ENCODE data around the gene LSMEM2. TPM values are rescaled to one million over a fixed set of nuclear protein-coding genes. Genes with fewer than 3 reads are reported as not detected.

The LSMEM2 gene
- total RNA-seq, 2 donors from 2014 or later, result 0.26 TPM; not detected in 1

DNA sequence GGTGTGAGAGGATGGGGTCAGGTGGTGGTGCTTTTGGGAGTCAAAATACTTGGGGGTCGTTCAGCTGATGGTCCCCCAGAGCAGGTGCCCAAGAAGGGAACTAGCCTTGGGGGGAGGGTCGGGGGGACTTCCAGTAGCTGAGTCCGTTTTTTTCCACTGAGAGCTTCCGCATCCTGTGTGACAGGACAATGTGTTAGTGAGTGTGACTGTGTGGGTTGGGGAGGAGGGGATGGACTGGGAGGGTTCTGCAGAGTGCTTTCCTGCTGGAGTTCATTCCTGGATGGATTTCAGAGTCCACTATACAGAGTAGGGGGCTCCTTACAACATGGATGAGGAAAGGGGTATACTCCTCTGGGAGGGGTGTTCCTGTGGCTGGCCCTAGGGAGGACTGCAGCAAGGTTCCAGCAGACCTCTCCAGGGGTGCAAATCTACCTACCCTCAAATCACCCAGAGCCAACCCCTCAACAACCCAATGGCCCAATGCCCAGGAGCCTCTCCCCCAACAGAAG, 44.3 kb downstream of the LSMEM2 start:
- no peaks in the 10 kb centered on the region for H3K9me3 Mint-ChIP-seq
- no peaks in the 10 kb centered on the region for H3K27me3 Mint-ChIP-seq (ENCODE audit: low read depth)
- H3K27ac Mint-ChIP-seq, result no peak overlapping the region
- H3K4me3 Mint-ChIP-seq, result peak overlapping the region in 1 of 2 donors; percentile 37
- H3K36me3 Mint-ChIP-seq (ENCODE audit: insufficient read depth in 2 of 2), result no peaks in the 10 kb centered on the region
- peaks cover 49% of the 10 kb centered on the region for H3K4me1 Mint-ChIP-seq (ENCODE audit: low read depth)
- ATAC-seq (replicated peaks in 1 of 2) (no peak), DNase-seq (no peak)

DNA sequence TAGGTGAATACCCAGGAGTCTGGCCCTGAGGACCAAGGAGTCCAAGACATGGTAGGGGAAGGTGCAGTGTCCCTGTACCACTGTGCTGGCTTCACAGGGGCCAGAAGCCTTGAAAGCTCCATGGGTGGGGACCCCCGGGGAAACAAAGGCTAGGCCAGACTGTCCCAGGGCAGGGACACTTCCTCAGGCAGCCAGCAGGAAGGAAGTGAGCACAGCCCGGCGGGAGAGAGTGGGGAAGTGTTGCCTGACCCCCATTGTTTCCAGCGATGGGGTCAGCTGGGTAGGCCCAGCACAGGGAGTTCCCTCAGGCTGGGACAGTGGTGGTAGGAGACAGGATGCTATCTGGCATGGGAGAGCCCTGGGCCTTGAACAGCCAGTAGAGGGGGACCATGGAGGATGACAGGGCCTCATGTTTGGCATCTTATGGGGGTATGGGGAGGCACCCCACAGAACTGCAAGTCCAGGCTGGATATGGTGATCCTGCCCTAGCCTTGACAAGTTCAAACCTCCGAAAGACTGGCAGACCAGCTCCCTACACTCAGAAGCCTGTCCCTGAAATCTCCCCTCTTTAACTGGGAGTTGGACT, 44.8 kb downstream of the LSMEM2 start:
- DNase-seq (no peak), ATAC-seq (replicated peaks in 1 of 2) (no peak)
- H3K27me3 Mint-ChIP-seq (ENCODE audit: low read depth), result no peaks in the 10 kb centered on the region
- peaks cover 51% of the 10 kb centered on the region for H3K4me1 Mint-ChIP-seq (ENCODE audit: low read depth)
- H3K9me3 Mint-ChIP-seq, result no peaks in the 10 kb centered on the region
- no peaks in the 10 kb centered on the region for H3K36me3 Mint-ChIP-seq (ENCODE audit: insufficient read depth in 2 of 2)
- H3K4me3 Mint-ChIP-seq, result no peak overlapping the region
- no peak overlapping the region for H3K27ac Mint-ChIP-seq

DNA sequence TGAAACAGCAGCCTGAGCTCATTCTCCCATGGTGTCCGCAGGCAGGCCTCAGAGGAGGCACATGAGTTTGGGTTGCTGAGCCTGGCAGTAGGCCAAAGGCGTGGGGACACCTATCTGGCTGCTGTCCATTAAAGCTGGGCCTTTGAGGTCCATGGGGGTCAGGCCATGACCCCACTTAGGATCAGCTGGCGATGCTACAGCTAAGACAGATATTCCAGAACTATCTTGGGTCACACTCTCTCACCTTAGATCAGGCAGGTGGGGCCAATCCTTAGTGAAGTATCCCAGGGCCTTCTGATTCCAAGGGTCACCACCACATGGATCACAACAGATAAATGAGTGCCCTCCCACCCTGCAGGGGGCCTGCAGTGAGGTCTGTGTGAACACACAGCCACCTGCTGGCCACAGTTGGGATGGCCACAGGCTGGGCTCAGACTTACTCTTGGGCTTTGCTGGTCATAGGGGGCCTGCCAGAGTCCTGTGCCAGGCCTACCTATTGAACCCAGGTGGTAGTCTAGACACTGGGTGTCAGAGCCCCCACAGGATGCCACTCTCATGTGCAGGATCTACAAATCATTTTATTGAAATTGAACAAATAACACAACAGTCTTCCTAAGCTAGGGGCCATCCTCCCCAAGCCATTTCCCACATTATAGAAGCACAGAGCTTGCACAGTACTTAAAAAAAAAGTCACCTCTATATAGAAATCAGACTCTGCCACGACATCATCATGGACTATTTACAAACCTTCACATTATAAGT, 45.6 kb downstream of the LSMEM2 start:
- peaks cover 46% of the 10 kb centered on the region for H3K4me1 Mint-ChIP-seq (ENCODE audit: low read depth)

DNA sequence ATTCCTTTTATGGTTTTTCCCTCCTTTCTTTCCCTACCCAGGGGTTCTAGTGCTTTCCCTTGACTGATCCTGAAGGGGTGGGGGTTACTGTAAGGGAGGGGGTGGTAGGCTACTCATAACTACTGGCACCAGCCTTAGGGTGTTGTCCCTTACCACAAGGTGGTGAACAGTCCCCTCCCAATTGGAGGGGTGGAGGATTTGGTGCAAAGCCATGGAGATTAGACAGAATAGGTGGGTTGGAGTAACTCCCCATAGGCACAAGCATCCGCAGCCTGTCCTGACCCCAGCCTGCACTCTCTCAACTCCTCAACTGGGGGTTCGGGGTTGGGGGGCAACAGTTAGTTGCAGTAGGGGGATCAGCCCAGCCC, 46.2 kb downstream of the LSMEM2 start:
- DNase-seq (no peak), ATAC-seq (replicated peaks in 1 of 2) (no peak)
- Mint-ChIP-seq H3K27ac (no peak overlapping the region), H3K9me3 (no peaks in the 10 kb centered on the region), H3K27me3 (ENCODE audit: low read depth) (no peaks in the 10 kb centered on the region), H3K4me1 (ENCODE audit: low read depth) (peaks cover 40% of the 10 kb centered on the region), H3K36me3 (ENCODE audit: insufficient read depth in 2 of 2) (peaks cover 0 to under 1% of the 10 kb centered on the region in 2 donors), H3K4me3 (no peak overlapping the region)

More for the DNA sequence above, 45.6 kb downstream of the LSMEM2 start:
- Mint-ChIP-seq H3K4me3 (no peak overlapping the region), H3K36me3 (ENCODE audit: insufficient read depth in 2 of 2) (no peaks in the 10 kb centered on the region), H3K27me3 (ENCODE audit: low read depth) (no peaks in the 10 kb centered on the region), H3K27ac (no peak overlapping the region), H3K9me3 (no peaks in the 10 kb centered on the region)
- DNase-seq, result peak; percentile 72 to 76
- peak; percentile 15 to 32 for ATAC-seq (replicated peaks in 1 of 2)

DNA sequence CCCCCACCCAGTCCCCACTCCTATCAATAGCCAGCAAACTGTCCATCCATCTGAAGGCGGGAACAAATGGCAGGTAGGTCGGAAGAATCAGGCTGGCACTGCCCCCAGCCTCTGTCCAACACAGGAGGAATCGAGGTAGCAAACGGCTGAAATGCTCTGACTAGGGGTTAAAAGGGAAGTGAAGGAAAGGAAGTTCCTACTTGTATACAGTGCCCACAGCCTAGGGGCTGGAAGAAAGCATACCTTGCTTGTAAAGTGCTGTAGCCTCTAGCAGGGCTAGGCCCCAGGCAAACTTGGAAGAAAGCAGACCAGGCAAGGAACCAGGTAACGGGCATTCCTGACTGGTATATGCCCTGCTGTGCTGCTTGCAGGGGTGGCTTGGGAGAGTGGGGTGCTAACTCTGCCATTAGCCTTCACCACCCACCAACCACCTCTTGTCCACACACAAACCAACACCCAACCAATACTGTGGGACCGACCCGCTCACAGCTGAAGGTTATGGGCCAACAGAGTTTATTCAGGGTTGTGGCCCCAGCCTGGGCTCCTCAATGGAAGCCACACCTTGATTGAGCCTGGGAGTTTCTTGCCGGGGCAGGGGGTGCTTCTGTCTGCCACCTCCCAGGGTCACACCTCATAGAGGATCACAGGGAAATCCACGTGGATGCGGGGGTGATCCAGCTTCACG, 46.8 kb downstream of the LSMEM2 start:
- ATAC-seq (replicated peaks in 1 of 2) (no peak), DNase-seq (no peak)
- H3K27me3 Mint-ChIP-seq (ENCODE audit: low read depth), result no peaks in the 10 kb centered on the region
- no peaks in the 10 kb centered on the region for H3K9me3 Mint-ChIP-seq
- no peak overlapping the region for H3K4me3 Mint-ChIP-seq
- peaks cover 1 to 2% of the 10 kb centered on the region in 2 donors for H3K36me3 Mint-ChIP-seq (ENCODE audit: insufficient read depth in 2 of 2)
- peaks cover 35% of the 10 kb centered on the region for H3K4me1 Mint-ChIP-seq (ENCODE audit: low read depth)
- H3K27ac Mint-ChIP-seq, result no peak overlapping the region

DNA sequence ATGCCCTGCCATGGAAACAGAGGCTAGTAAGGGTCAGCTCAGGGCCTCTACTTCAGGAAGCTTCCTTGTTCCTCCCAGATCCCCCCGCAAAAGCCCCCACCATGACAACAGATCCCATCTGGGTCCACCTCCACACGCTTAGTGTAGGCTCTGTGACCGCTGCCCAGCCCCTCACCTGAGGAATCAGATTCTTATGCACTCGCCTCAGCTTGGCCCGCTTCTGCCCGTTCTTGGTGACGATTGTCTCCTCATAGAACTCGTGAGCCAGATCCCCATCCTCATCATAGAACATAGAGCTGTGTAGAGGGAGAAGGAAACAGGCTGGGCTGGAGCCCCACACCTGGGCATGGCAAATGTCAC, 47.3 kb downstream of the LSMEM2 start:
- Mint-ChIP-seq H3K27ac (no peak overlapping the region), H3K4me1 (ENCODE audit: low read depth) (peaks cover 34% of the 10 kb centered on the region), H3K36me3 (ENCODE audit: insufficient read depth in 2 of 2) (peaks cover 3% of the 10 kb centered on the region in 2 donors), H3K9me3 (no peaks in the 10 kb centered on the region), H3K27me3 (ENCODE audit: low read depth) (no peaks in the 10 kb centered on the region), H3K4me3 (peak overlapping the region in 1 of 2 donors; percentile 86)
- DNase-seq, result no peak
- ATAC-seq (replicated peaks in 1 of 2), result no peak

DNA sequence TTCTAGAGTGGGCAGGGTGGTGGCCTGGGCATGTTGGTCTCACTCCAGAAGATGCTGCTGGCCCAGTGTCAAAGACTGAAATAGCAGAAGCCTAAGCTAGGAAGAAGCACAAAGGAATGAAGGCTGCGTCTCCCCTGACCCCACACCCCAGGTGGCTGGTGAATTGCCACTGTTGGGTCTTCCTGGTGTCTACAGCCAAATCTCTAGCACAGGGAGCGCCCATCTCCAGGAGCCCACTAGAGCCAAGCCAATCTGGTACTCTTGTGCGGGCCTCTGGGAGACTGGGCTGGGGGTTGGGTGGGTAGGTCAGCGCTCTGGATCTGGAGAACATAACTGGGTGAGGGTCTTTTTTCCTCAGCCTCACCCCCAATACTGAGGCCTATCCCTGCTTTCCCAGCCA, 48.2 kb downstream of the LSMEM2 start:
- Mint-ChIP-seq H3K27me3 (ENCODE audit: low read depth) (no peaks in the 10 kb centered on the region), H3K9me3 (no peaks in the 10 kb centered on the region), H3K4me3 (peak overlapping the region; percentile 86 to 87), H3K36me3 (ENCODE audit: insufficient read depth in 2 of 2) (peaks cover 4 to 7% of the 10 kb centered on the region in 2 donors), H3K27ac (no peak overlapping the region), H3K4me1 (ENCODE audit: low read depth) (peaks cover 34% of the 10 kb centered on the region)
- no peak for DNase-seq
- no peak for ATAC-seq (replicated peaks in 1 of 2)

DNA sequence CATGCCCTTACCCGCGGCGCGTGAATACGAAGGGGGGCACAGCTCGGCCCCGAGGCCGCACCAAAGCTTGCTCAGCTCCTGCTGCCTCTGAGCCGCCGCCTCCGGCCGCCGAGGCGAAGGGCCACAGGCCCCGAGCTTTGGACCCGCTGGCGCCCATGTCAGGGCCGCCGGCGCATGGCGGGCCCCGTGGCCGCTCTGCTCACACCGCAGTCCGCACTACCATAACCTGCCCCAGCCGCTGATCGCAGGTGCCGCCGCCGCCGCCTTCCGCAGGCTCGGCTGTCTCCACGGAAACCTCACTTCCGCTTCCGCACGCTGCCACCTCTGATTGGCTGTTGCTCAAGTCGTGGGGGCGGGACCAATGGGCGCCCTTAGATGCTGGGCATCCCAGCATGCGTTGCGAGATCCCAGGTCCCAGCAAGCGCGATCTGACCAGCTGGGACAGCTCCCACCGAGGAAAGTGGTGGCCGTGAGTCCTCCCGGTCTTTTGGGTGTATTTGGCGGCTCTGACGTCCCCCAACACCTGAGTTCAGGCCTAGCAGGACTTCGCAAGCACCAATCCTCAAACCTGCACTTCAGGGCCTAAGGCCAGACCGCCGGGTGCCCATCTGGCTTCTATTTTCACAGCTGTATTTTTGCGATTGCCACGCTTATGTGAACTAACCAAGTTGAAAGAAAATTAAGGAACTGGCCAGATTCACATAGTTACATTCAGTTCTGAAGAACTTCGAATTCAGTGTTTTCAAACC, 49.2 kb downstream of the LSMEM2 start, which contains the start of gene TUSC2:
Gene TUSC2 (minus strand): TSS at position 281 of the 749 bp plus-strand sequence. CDS start 124 bp downstream, at position 157.
- ATAC-seq (replicated peaks in 1 of 2) (peak; percentile 94 to 95), DNase-seq (peak; percentile 95 to 97)
- peak within 1 kb of the TSS; percentile 89 for H3K27ac Mint-ChIP-seq
- no peaks in the 10 kb centered on the region for H3K27me3 Mint-ChIP-seq (ENCODE audit: low read depth)
- peaks cover 4 to 7% of the 10 kb centered on the region in 2 donors for H3K36me3 Mint-ChIP-seq (ENCODE audit: insufficient read depth in 2 of 2)
- H3K9me3 Mint-ChIP-seq, result no peaks in the 10 kb centered on the region
- peak within 1 kb of the TSS; percentile 86 to 87 for H3K4me3 Mint-ChIP-seq
- H3K4me1 Mint-ChIP-seq (ENCODE audit: low read depth), result peaks cover 34% of the 10 kb centered on the region

DNA sequence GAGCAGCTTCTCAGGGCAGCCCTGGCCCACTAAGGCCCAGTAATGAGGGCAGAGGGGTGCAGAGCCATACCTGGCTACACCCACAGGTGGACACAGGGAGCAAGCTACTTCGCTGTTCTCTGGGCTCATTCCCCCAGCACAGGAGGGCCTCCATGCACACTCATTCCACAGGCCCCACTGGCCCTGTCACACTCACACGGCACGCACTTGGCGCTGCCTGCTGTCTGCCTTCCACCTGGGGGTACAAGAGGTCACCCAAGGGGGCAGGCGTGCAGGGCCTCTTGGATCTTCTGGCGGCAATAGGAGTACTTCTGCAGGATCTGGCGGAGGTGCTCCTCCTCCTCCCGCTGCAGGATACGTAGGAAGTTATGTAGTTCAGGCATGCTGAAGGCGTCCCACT, 51.4 kb downstream of the LSMEM2 start:
- ATAC-seq (replicated peaks in 1 of 2) (no peak), DNase-seq (no peak)
- Mint-ChIP-seq H3K36me3 (ENCODE audit: insufficient read depth in 2 of 2) (peaks cover 7 to 11% of the 10 kb centered on the region in 2 donors), H3K4me3 (no peak overlapping the region), H3K9me3 (no peaks in the 10 kb centered on the region), H3K27ac (no peak overlapping the region), H3K4me1 (ENCODE audit: low read depth) (peaks cover 46% of the 10 kb centered on the region), H3K27me3 (ENCODE audit: low read depth) (no peaks in the 10 kb centered on the region)

DNA sequence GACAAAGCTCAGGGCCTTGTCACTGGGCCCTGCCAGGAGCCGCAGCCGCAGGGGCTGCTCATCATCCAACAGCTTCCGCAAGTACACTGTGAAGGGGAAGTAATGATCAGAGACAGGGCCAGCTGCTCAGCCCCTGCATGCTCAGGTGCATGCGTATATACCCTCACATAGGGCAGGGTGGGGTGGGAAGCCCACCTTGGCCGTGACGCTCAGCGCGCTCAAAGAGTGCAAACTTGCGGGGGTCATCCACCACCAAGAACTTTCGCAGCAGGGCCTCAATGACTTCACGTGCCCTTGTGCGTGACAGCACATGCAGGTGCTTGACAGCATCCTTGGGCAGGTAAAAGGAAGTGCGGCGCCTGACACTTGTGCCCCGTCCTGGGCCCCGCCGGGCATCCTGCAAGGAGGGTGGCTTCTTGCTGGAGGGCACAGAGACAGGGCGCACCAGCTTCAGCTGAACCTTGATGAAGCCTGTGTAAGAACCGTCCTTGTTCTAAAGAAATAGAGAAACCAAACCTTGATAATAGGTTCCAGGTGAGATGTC, 52.5 kb downstream of the LSMEM2 start:
- Mint-ChIP-seq H3K36me3 (ENCODE audit: insufficient read depth in 2 of 2) (peaks cover 11 to 15% of the 10 kb centered on the region in 2 donors), H3K4me1 (ENCODE audit: low read depth) (peaks cover 49% of the 10 kb centered on the region), H3K9me3 (no peaks in the 10 kb centered on the region), H3K27ac (no peak overlapping the region), H3K27me3 (ENCODE audit: low read depth) (no peaks in the 10 kb centered on the region), H3K4me3 (no peak overlapping the region)
- ATAC-seq (replicated peaks in 1 of 2), result no peak
- no peak for DNase-seq

DNA sequence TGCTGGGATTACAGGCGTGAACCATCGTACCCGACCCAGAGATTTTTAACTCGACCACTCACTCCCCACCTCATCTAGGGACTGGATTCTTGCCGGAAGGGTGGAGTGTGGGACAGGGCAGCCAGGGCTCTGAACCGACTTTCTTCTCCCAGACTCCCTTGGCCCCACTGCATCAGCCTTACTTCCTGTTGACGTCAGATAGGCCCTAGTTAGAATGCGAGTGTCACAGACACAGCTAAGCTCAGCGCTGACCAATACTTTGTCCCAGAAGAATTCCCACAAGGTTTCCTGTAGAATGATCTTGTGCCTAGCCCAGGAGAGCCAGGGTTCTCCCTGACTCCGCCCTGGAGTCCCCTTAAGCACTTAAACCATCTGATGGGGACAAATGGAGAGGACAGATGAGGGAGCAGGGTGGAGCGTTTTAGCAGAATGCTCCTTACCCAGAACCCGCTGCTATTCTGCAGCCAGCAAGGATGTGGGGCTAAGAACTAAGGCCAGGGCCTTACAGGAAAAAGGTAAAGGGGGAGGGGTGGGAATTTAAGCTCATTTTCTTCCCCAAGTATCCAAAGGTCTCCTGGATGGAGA, 54.9 kb downstream of the LSMEM2 start:
- Mint-ChIP-seq H3K4me1 (ENCODE audit: low read depth) (peaks cover 45% of the 10 kb centered on the region), H3K27me3 (ENCODE audit: low read depth) (no peaks in the 10 kb centered on the region), H3K4me3 (peak overlapping the region; percentile 78 to 86), H3K27ac (peak overlapping the region; percentile 88), H3K9me3 (no peaks in the 10 kb centered on the region), H3K36me3 (ENCODE audit: insufficient read depth in 2 of 2) (peaks cover 21 to 22% of the 10 kb centered on the region in 2 donors)
- ATAC-seq (replicated peaks in 1 of 2), result no peak
- no peak for DNase-seq

DNA sequence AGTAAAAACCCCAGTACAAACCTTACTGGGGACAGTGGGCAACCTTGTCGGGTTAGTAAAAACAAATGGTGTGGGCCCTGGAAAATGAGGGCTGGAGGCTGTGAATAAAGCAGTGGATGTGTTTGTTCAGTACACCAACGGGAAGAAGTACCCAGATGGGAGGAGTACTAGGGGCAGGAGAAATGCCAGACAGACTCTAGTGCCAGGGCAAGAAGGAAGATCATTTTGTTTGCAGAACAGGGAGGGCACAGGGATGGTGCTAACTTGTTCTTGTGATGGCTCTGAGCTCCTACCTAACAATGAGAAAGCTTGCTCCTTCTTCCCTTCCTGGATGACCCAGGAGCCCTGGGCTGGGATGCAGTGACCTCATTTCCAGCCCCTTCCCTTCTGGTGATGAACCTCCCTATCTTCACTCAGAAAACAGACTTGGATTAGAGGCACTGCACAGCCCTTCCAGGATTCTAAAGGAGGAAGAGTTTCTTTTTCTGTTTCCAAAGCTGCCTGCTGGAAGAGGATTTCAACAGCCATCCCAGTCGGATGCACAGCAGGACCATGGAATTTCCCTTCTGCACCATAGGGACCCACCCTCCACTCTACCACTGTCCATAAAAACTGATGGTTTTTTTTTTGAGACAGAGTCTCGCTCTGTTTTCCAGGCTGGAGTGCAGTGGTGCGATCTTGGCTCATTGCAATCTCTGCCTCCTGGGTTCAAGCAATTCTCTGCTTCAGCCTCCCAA, 55.6 kb downstream of the LSMEM2 start:
- Mint-ChIP-seq H3K27ac (peak overlapping the region; percentile 88), H3K4me3 (peak overlapping the region; percentile 78 to 86), H3K36me3 (ENCODE audit: insufficient read depth in 2 of 2) (peaks cover 23 to 25% of the 10 kb centered on the region in 2 donors), H3K9me3 (no peaks in the 10 kb centered on the region), H3K4me1 (ENCODE audit: low read depth) (peaks cover 52% of the 10 kb centered on the region), H3K27me3 (ENCODE audit: low read depth) (no peaks in the 10 kb centered on the region)
- ATAC-seq (replicated peaks in 1 of 2), result no peak
- no peak for DNase-seq
